ENCODE measurements around the gene FCN1. TPM values are rescaled to one million over a fixed set of nuclear protein-coding genes. Genes with fewer than 3 reads are reported as not detected.

FCN1 gene
- total and polyA plus RNA-seq, 2 of the 8 experiments (the other 6 are each of a cell fraction or from before 2014, with no cell fraction given): not detected

GRCh38 chr9:134897584-134898170 lies 20.0 kb downstream of the FCN1 start:
- no peak overlapping the region for H3K18ac ChIP-seq (ENCODE audit: extremely low read depth, low read length)
- no peaks in the 10 kb centered on the region for H3K79me1 ChIP-seq (ENCODE audit: low read depth, low read length)
- H3K27ac ChIP-seq (ENCODE audit: low read depth, low read length): no peak overlapping the region
- H2BK12ac ChIP-seq (ENCODE audit: low read depth, low read length): no peak overlapping the region
- no peak overlapping the region for H2BK5ac ChIP-seq (ENCODE audit: low read depth, low read length)
- FAIRE-seq: no peak
- H3K4me2 ChIP-seq (ENCODE audit: insufficient read depth in 1 of 2, low read depth in 2 of 2, low read length in 2 of 2): no peak overlapping the region
- no peak overlapping the region for H4K8ac ChIP-seq (ENCODE audit: extremely low read depth, insufficient read depth, low read length)
- peaks cover 11 to 14% of the 10 kb centered on the region in 2 experiments; a peak in 3 of 4 replicates for H3K9me3 ChIP-seq (ENCODE audit: insufficient read depth in 2 of 2, low read depth in 1 of 2, low read length in 1 of 2)
- H2BK120ac ChIP-seq (replicated peaks; ENCODE audit: low read depth, low read length): no peak overlapping the region
- no peaks in the 10 kb centered on the region for H3K4me1 ChIP-seq (replicated peaks in 1 of 4; ENCODE audit: control insufficient read depth in 3 of 4, insufficient read depth in 4 of 4, low read length in 3 of 4)
- H2AK5ac ChIP-seq (ENCODE audit: low read depth, low read length): no peak overlapping the region
- no peak overlapping the region for H3K56ac ChIP-seq (replicated peaks; ENCODE audit: insufficient read length, low read depth, low read length)
- no peaks in the 10 kb centered on the region for H3K27me3 ChIP-seq (replicated peaks in 1 of 4; ENCODE audit: control insufficient read depth in 3 of 4, extremely low read depth in 1 of 4, insufficient read depth in 3 of 4, low read length in 3 of 4)
- H2BK15ac ChIP-seq (ENCODE audit: low read length): no peak overlapping the region
- no peaks in the 10 kb centered on the region for H3K23me2 ChIP-seq (ENCODE audit: low read depth, low read length)
- 81% methylated on average over 2 of the region's 2 CpGs; no CpG with 5 or more reads in 1 of the 2 experiments for WGBS, 2 experiments (ENCODE audit: extremely low coverage in 1 of 2, insufficient coverage in 1 of 2, insufficient read length in 1 of 2, insufficient replicate concordance in 2 of 2, low coverage in 1 of 2, low lambda C conversion rate in 2 of 2, missing lambda C conversion rate in 1 of 2)
- POLR2A ChIA-PET (ENCODE audit: partially characterized antibody): no interaction called here
- H3K4me3 ChIP-seq (ENCODE audit: extremely low read depth in 1 of 4, insufficient read depth in 2 of 4, low read depth in 3 of 4, low read length in 4 of 4): no peak overlapping the region
- no peaks in the 10 kb centered on the region for H3K36me3 ChIP-seq (ENCODE audit: control insufficient read depth in 2 of 4, insufficient read depth in 4 of 4, low read length in 3 of 4)
- DNase-seq (ENCODE audit: low read depth in 1 of 2, low spot score in 2 of 2): no peak
- H4K91ac ChIP-seq (replicated peaks; ENCODE audit: insufficient read length, low read length): no peak overlapping the region
- no peak overlapping the region for H4K5ac ChIP-seq (ENCODE audit: insufficient read length, low read depth, low read length)
- H2AFZ ChIP-seq (ENCODE audit: low read length): no peak overlapping the region
- no peak overlapping the region for H3K4ac ChIP-seq (replicated peaks; ENCODE audit: insufficient read length, low read depth, low read length)
- no peaks in the 10 kb centered on the region for H4K20me1 ChIP-seq (replicated peaks in 1 of 2; ENCODE audit: control insufficient read depth in 1 of 2, insufficient read depth in 2 of 2, low read length in 2 of 2)
- CTCF ChIA-PET (ENCODE audit: partially characterized antibody): interaction anchor here (1.1 kb wide), 1 partner anchor 159 kb away, joined by 4 read pairs; no protein-coding TSS in a partner anchor
- H3K9ac ChIP-seq (replicated peaks in 1 of 4; ENCODE audit: extremely low read depth in 1 of 4, low read depth in 3 of 4, low read length in 3 of 4): no peak overlapping the region
- TF ChIP-seq EGR1 (IDR thresholded peaks at IDR 0.05; ENCODE audit: borderline replicate concordance, low read depth, low read length): no peak
- no peak for TF ChIP-seq SIRT6 (IDR thresholded peaks at IDR 0.05; ENCODE audit: low read length)
- no peak overlapping the region for H3K14ac ChIP-seq (ENCODE audit: insufficient read length)
- no peaks in the 10 kb centered on the region for H3K79me2 ChIP-seq (ENCODE audit: control insufficient read depth in 1 of 2, insufficient read depth in 2 of 2, low read length in 2 of 2)
- H3K23ac ChIP-seq (ENCODE audit: insufficient read length): no peak overlapping the region
- H2BK20ac ChIP-seq (ENCODE audit: low read length): no peak overlapping the region

Measured in H1 (cell line).